Stimulated activated CD8-positive, alpha-beta memory T cell treated with anti-CD3 and anti-CD28 coated beads, Interleukin-7, amount 100 ng/mL, for 48 hours (primary cell): ENCODE results near the gene SUSD1.
"Not testable (repeated sequence)": the region's sequence is repeated elsewhere in the genome, so short reads cannot be mapped to it uniquely, and the experiment has no call there.

Experiments
- DNase-seq, 2 donors: peaks; one replicate each; pipeline ENCODE4 v3.0.0-alpha.2; 2020; ENCODE audit warnings: low read depth in 1 of 2; ENCODE audit errors: extremely low read depth in 1 of 2

SUSD1 gene

GRCh38 chr9:112174965-112175795, at the start of gene SUSD1:
SUSD1 (minus strand) TSS chr9:112175297; CDS start chr9:112175235, 62 bp downstream.
- no peak for DNase-seq

GRCh38 chr9:112224401-112225289, 49.5 kb upstream of the SUSD1 start:
- DNase-seq = no peak

- no peak for DNase-seq
Observed at GRCh38 chr9:112218908-112219307, 43.8 kb upstream of the SUSD1 start.

- DNase-seq = no peak
Observed at GRCh38 chr9:112212926-112213325, 37.8 kb upstream of the SUSD1 start.

GRCh38 chr9:112207451-112207850, 32.4 kb upstream of the SUSD1 start:
- no peak for DNase-seq

- DNase-seq = no peak
Observed at GRCh38 chr9:112203536-112203935, 28.4 kb upstream of the SUSD1 start.

GRCh38 chr9:112200711-112201110, 25.6 kb upstream of the SUSD1 start:
- DNase-seq = no peak

GRCh38 chr9:112198646-112199045, 23.5 kb upstream of the SUSD1 start:
- no peak for DNase-seq

GRCh38 chr9:112194969-112195431, 19.9 kb upstream of the SUSD1 start:
- DNase-seq = no peak

- no peak for DNase-seq
Observed at GRCh38 chr9:112193572-112194288, 18.6 kb upstream of the SUSD1 start.

GRCh38 chr9:112190320-112190719, 15.2 kb upstream of the SUSD1 start:
- DNase-seq = not testable (repeated sequence)

- no peak for DNase-seq
Observed at GRCh38 chr9:112188884-112189283, 13.8 kb upstream of the SUSD1 start.

GRCh38 chr9:112187404-112187803, 12.3 kb upstream of the SUSD1 start:
- no peak for DNase-seq

- no peak for DNase-seq
Observed at GRCh38 chr9:112186695-112187094, 11.6 kb upstream of the SUSD1 start.

GRCh38 chr9:112184946-112185345, 9.8 kb upstream of the SUSD1 start:
- DNase-seq = no peak

GRCh38 chr9:112184221-112184620, 9.1 kb upstream of the SUSD1 start:
- no peak for DNase-seq

GRCh38 chr9:112180387-112180881, 5.3 kb upstream of the SUSD1 start:
- DNase-seq = peak in 1 of 2 donors; percentile 48

- DNase-seq = no peak
Observed at GRCh38 chr9:112179816-112180215, 4.7 kb upstream of the SUSD1 start.

- DNase-seq = no peak
Observed at GRCh38 chr9:112176524-112176923, 1.4 kb upstream of the SUSD1 start.

- no peak for DNase-seq
Observed at GRCh38 chr9:112175796-112176315, 759 bp upstream of the SUSD1 start.
